HG03139 (cell line): ENCODE results near the gene TNFSF13.
A peak's percentile ranks its signal among the peaks of the same experiment; 100 is the strongest.

Experiments used
- ATAC-seq: cut with Tn5 transposase; IDR thresholded peaks from one replicate; pipeline ENCODE4 v1.9.1; 2021; ENCODE audit not compliant: unreplicated experiment

The TNFSF13 gene

GRCh38 chr17:7551396-7551795 is 7.2 kb upstream of the TNFSF13 start:
- no peak for ATAC-seq

DNA sequence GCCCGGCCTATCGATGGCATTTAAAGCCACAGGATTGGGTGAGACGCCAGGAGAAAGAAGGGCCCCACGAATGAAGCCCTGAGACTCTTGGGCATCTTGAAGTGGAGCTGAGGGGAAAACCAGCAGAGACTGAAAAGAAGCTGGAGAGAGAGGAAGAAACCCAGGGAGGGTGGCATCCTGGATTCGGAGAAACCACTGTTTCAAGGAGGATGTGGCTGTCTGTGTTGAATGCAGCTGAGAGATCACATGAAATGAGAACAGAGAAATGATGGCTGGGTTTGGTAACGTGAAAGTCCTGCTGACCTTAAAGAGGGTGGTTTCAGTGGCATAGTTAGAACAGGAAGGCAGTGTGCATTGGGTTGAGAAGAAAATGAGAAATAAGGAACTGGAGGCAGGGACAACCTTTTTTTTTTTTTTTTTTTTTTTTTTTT is 5.9 kb upstream of the TNFSF13 start:
- peak; percentile 58 for ATAC-seq

DNA sequence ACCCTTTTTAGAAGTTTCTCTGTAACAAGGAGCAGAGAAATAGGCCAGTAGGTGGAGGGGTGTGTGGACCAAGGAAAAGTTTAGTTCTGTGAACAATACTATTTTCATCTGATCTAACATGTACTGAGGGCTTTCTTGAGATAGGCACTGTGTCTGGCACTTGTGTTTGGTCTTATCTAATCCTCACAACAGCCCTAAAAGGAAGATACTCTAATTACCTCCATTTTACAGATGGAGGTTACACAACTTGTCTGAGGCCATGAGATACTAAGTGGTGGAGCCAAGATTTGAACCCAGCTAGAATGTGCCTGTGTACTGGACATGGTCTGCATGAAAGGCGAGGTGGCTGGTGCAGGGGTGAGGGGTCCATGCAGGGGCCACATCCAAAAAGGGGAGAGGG is 5.2 kb upstream of the TNFSF13 start:
- ATAC-seq = no peak

DNA sequence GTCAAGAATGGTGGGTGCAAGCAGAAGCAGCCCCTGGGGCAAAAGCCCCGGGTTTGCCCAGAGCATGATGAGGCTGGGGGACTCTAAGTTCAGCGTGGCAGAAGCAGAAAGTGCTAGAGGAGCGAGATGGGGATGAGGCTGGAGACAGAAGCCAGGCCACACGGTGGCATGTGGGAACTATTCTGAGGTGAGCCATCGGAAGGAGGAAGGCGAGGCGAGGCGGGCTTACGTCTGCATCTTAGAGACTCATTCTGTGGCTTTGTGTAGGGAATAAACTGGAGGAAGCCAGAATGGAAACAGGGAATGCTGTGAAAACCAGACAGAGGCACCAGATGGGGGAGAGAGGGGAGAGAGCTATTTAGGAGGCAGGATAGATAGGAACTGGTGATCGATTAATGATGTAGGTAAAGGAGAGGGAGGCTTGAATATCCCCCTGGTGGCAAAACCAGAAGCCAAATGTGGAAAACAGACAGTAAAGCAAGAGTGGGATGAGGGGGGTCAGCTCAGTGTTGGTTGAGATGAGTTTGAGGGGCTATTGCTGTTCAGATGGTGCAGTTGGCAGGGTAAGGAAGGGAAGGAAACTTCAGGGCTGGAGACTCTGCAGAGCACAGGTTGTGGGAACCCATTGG is 3.1 kb upstream of the TNFSF13 start:
- ATAC-seq = no peak

- ATAC-seq = no peak
Measured at GRCh38 chr17:7556627-7557026, 1.9 kb upstream of the TNFSF13 start.

DNA sequence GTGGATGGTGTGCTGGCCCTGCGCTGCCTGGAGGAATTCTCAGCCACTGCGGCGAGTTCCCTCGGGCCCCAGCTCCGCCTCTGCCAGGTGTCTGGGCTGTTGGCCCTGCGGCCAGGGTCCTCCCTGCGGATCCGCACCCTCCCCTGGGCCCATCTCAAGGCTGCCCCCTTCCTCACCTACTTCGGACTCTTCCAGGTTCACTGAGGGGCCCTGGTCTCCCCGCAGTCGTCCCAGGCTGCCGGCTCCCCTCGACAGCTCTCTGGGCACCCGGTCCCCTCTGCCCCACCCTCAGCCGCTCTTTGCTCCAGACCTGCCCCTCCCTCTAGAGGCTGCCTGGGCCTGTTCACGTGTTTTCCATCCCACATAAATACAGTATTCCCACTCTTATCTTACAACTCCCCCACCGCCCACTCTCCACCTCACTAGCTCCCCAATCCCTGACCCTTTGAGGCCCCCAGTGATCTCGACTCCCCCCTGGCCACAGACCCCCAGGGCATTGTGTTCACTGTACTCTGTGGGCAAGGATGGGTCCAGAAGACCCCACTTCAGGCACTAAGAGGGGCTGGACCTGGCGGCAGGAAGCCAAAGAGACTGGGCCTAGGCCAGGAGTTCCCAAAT is 1.3 kb upstream of the TNFSF13 start:
- ATAC-seq = no peak

GRCh38 chr17:7557775-7558543 is 591 bp upstream of the TNFSF13 start:
- no peak for ATAC-seq

DNA sequence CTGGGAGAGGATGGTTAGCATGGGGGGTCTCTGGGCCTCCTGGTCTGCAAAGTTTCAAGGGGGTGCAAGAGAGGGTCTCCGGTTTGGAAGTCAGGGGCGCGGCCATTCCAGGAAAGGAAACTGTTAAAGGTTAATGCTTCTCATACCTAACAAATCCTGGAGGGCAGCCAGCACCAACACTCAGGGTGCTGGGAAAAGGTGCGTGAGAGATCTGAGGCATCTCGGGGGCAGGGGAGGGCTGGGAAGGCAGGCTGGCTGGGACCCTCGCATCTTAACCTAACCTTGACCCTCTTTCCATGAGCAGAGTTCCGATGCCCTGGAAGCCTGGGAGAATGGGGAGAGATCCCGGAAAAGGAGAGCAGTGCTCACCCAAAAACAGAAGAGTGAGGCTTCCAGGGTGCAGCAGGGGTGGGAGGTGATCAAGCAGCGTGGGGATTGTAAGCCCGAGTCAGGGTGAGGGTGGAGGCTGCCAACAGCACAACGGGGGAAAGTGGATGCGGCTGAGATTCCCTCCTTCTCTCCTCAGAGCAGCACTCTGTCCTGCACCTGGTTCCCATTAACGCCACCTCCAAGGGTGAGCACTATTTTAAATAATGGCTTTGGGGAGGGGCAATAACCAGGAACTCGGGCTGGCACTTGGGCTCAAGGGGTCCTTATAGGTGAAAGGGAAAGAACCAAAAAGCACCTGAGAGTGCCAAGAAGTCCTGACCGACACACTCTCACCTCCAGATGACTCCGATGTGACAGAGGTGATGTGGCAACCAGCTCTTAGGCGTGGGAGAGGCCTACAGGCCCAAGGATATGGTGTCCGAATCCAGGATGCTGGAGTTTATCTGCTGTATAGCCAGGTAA is 996 bp downstream of the TNFSF13 start:
- ATAC-seq = no peak

- ATAC-seq = no peak
Measured at GRCh38 chr17:7560172-7561027, 1.9 kb downstream of the TNFSF13 start.

GRCh38 chr17:7561028-7561575 is 2.6 kb downstream of the TNFSF13 start:
- no peak for ATAC-seq

DNA sequence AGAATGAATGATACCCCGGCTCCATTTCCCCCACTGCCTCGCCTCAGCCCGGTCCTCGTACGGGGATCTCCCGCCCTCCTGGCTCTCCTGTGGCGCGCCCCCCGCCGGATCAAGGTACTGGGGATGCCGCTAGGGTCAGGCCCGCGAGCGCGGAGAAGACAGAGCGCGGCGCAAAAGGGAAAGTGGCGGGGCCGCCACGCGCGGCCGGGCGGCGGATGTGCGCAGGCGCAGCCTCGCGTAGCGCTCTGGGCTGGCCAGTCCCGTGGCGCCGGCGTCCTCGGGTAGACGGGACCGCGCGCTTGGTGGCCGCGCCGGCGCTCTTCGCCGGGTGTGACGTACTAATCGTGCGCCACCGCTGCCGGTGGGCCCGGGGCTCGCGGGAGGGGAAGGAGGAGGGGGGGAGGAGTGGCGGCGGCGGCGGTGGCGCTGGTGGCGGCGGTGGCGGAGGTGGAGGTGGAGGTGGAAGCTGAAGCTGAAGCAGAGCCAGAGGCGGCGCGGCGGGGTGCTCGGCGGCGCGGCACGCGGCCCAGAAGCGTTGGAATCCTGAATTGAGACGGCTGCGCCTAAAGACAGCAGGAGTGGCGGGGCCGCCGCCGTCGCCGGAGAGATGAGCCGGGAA is 3.1 kb downstream of the TNFSF13 start, which contains the start of gene SENP3:
Gene SENP3, plus strand, starts transcription at position 331 of the 619 bp plus-strand sequence. CDS start 1,158 bp downstream, outside the sequence.
- ATAC-seq = peak; percentile 66

DNA sequence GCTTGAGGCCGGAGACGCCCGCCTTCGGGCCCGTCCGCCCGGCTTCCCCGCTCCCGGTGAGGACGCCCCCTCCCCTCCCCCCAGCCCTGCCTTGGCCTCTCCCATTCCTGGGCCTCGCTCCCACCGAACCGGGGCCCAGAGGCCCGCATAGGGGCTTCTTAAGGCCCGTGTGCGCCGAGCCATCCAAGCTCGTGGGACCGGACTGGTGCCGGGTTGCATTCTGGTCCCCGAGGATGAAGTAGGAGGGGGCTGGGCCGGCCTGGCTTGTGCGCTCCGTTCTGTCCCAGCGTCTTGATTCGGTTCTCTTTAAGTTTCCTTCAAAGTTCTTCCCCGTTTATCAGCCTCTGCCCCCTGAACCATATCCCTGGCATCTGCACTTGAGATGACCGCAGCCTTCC is 3.7 kb downstream of the TNFSF13 start:
- no peak for ATAC-seq

DNA sequence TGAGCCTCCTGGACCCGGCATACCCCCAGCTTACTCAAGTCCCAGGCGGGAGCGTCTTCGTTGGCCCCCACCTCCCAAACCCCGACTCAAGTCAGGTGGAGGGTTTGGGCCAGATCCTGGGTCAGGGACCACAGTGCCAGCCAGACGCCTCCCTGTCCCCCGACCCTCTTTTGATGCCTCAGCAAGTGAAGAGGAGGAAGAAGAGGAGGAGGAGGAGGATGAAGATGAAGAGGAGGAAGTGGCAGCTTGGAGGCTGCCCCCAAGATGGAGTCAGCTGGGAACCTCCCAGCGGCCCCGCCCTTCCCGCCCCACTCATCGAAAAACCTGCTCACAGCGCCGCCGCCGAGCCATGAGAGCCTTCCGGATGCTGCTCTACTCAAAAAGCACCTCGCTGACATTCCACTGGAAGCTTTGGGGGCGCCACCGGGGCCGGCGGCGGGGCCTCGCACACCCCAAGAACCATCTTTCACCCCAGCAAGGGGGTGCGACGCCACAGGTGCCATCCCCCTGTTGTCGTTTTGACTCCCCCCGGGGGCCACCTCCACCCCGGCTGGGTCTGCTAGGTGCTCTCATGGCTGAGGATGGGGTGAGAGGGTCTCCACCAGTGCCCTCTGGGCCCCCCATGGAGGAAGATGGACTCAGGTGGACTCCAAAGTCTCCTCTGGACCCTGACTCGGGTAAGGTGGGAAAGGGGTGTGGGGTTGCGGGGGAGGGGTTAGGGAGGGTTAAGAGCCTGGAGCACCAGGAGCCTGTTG is 4.7 kb downstream of the TNFSF13 start:
- no peak for ATAC-seq

- no peak for ATAC-seq
Measured at GRCh38 chr17:7569571-7569970, 11.0 kb downstream of the TNFSF13 start.

DNA sequence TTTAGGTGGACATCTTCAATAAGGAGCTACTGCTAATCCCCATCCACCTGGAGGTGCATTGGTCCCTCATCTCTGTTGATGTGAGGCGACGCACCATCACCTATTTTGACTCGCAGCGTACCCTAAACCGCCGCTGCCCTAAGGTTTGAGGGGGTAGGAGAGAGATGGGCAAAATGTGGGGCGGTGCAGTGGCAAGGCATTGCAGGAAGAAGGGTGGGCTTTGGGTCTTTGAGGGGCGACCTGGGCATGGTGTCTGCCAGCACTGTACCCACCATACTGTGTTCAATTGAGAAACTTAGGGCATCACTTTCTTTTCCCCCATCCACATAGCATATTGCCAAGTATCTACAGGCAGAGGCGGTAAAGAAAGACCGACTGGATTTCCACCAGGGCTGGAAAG is 11.8 kb downstream of the TNFSF13 start:
- no peak for ATAC-seq

GRCh38 chr17:7572338-7572587 is 13.7 kb downstream of the TNFSF13 start:
- ATAC-seq = no peak

DNA sequence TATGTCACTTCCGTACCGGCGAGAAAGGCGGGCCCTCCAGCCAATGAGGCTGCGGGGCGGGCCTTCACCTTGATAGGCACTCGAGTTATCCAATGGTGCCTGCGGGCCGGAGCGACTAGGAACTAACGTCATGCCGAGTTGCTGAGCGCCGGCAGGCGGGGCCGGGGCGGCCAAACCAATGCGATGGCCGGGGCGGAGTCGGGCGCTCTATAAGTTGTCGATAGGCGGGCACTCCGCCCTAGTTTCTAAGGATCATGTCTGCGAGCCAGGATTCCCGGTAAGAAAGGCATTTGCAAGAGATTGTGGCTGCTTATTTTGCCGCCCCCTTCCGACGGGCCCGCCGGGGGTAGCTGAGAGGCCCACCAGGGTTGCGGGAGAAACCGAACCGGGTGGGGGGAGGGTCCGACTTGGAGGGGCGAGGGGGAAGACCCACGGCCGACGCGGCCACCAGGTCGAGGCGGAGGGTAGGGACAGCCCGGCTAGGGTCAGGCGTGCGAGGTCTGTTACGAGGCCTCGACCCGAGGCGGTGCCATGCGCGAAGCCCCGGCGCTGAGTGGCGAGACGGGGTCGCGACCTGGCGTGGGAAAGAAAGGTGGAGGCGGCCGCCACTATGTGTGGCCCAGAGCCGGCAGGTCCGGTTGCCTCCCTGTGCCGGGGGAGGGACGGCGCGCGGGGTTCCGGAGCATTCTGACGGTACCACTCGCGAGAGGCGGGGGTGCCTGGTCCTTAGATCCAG is 14.2 kb downstream of the TNFSF13 start:
- ATAC-seq = peak; percentile 75

GRCh38 chr17:7573324-7574080 is 15.0 kb downstream of the TNFSF13 start:
- ATAC-seq = no peak
